KBM-7 (cell line): Measurements from ENCODE around the gene KIF26A.

Experiments used
- DNase-seq: peaks from one replicate; pipeline ENCODE4 v3.0.0-alpha.2; 2015
- in situ Hi-C: fragments of 300-500 bp; cut with MboI; formaldehyde crosslinking; loops from 2 replicates; pipeline ENCODE4 v1.14.3; 2020; ENCODE audit warnings: low sequenced_read_pairs, low pct_unique_long_range_greater_than_20kb, mixed read lengths

KIF26A gene

DNA sequence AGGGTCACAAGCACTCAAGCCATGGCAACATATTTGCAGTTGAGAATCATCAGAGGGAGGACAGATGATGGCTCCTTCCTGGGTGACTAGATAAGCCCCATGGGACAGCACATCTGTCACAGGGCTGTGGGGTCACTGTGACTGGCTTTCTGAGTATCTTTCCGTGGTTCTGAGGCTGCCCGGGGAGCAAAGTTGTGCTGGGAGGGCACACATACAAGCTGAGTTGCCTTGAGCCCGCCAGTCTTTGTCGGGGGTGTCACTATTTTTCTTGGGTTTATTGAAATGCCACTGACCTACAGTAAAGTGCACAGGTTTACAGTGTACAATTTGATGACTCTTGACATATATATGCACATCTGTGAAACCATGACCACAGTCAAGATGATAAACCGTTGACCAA lies 17.2 kb upstream of the KIF26A start:
- in situ Hi-C loops, result no loop called here
- DNase-seq, result no peak

- in situ Hi-C loops, result no loop called here
- no peak for DNase-seq
These were observed 14.5 kb upstream of the KIF26A start for GRCh38 chr14:104123879-104124278.

DNA sequence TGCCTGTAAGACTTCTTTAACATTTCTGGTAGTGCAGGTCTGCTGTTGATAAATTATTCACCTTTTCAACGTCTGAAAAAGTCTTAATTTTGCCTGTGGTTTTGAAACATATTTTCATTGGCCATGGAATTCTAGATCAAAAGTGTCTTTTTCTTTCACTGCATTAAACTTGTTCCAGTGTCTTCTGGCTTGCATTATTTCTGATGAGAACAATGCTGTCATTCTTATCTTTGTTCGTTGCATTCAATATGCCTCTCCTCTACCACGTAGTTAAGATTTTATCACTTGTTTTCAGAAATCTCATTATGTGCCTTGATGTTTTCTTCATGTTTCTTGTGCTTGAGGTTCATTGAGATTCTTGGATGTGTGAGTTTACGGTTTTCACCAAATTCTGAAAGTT lies 13.4 kb upstream of the KIF26A start:
- in situ Hi-C loops, result no loop called here
- DNase-seq, result no peak

DNA sequence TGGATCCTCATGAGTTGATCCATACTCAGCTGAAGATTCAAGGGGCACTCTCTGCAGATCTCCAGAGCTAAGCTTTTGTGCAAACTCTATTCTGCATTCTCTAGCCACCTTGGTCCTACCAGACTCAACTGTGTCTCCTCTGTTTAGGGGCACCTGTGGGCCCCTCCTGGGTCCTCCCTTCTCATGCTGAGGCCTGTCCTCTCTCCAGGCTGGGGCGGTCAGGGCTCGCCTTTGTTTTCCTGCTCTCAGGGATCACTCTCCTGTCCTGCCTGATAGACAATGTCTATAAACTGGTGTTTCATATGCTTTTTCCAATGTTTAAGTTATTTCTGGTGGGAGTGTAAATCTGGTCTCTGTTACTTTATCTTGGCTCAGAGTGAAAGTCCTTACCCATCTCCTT lies 11.6 kb upstream of the KIF26A start:
- in situ Hi-C loops, result no loop called here
- no peak for DNase-seq

- DNase-seq, result no peak
- in situ Hi-C loops, result no loop called here
These were observed 9.4 kb upstream of the KIF26A start for GRCh38 chr14:104128981-104129380.

- no peak for DNase-seq
- in situ Hi-C loops, result no loop called here
These were observed 8.8 kb upstream of the KIF26A start for GRCh38 chr14:104129556-104129955.

DNA sequence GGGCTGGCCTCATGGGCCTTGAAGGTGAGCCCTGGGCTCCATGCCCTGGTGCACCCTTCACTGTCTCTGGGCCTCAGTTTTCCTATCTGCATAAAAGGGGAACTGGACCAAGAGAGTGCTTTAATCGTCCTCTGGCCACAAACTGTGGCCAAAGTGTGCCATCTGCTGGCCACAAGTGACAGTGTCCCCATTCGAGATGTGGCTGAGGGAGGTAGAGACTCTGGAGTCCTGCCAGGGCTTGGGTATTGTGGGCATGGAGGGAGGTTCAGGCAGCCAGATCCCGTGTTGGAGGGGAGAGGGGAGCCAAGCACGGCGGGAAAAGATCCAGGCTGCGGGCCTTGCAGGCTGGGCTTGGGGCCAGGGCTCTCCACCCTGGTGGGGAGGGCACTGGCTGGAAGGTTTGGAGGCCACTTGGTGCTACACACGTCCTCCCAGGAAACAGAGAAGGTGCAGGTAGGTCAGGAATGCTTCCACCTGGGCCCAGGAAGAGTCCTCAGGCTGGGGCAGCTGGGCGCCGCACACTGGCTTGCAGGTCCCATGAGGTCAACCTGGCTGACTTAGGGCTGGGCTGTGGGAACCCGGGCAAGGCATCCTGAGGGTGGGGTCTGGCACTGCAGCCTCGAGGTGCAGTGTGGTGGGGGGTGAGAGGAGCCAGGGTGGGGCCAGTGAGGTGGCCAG lies 7.3 kb upstream of the KIF26A start:
- in situ Hi-C loops, result no loop called here
- peak; percentile 73 for DNase-seq

DNA sequence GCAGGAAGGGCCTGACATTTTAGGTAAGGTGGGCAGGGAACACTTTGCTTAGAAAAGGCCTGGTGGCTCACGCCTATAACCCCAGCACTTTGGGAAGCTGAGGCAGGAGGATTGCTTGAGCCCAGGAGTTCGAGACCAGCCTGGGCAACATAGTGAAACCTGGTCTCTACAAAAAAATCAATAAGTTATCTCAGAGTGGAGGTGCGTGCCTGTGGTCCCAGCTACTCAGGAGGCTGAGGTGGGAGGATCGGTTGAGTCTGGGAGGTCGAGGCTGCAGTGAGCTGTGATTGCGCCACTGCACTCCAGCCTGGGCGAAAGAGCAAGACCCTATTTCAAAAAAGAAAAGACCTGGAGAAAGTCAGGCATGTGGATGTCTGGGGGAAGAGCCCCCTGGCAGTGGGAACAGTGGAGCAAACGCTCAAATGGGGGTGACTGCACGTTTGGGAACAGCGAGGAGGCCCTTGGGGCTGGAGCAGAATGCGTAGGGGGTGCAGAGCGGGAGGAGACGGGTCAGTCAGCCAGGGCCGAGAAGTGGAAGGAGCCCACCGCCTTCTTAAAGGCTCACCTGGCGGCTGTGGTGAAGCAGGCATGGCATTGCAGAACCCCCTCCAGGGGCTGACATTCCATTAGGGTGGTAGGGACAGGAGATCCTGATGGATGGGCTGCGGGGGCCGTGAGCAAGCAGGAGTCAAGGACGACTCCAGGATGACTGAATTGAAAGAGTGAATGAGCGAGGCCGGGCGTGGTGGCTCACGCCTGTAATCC lies 6.2 kb upstream of the KIF26A start:
- no peak for DNase-seq
- in situ Hi-C loops, result no loop called here

DNA sequence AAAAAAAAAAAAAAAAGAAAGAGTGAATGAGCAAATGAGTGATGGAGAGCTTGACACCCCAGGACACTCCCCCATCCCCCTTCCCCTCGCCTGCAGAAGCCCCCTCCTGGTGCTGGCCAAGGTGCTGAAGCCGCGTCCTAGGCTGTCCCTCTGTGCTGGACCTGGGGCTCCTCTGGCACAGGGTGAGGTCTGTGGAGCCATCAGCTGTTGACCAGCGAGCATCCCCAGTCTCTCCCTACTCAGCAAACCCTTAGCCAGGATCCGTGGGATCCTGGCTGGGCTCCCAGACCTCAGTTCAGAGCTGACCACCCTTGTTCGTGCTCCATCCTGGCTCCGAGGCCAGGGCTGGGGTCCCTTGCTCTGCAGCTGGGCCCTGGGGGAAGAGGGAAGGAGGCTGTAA lies 5.4 kb upstream of the KIF26A start:
- no peak for DNase-seq
- in situ Hi-C loops, result no loop called here

DNA sequence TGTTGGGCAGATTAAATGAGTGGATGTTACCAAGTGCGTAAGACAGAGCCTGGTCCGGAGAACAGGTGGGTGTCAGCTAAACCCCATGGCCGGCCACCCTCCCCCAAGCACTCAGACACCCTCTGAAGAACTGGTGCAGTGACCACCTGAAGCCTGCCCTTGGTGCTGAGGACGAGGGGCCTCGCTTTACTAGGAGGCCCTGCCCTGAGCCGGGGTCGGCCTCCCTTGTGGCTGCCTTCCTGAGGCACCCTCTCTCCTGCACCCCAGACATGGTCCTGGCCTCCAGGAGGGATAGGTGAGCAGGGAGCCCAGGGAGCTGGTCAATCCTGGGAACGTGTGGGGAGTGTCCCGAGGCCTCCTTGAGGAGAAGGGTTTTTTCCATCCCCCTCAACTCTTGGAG lies 4.9 kb upstream of the KIF26A start:
- no peak for DNase-seq
- in situ Hi-C loops, result no loop called here

- no peak for DNase-seq
- in situ Hi-C loops, result no loop called here
These were observed 4.1 kb upstream of the KIF26A start for GRCh38 chr14:104134061-104134965.

GRCh38 chr14:104135121-104135903 lies 3.1 kb upstream of the KIF26A start:
- peak; percentile 59 for DNase-seq

GRCh38 chr14:104135904-104136471 lies 2.4 kb upstream of the KIF26A start:
- peak; percentile 15 for DNase-seq
- in situ Hi-C loops, result no loop called here

More at GRCh38 chr14:104135121-104135903, 3.1 kb upstream of the KIF26A start:
- in situ Hi-C loops, result no loop called here

- in situ Hi-C loops, result no loop called here
- peak; percentile 16 for DNase-seq
These were observed 1.7 kb upstream of the KIF26A start for GRCh38 chr14:104136472-104137296.

DNA sequence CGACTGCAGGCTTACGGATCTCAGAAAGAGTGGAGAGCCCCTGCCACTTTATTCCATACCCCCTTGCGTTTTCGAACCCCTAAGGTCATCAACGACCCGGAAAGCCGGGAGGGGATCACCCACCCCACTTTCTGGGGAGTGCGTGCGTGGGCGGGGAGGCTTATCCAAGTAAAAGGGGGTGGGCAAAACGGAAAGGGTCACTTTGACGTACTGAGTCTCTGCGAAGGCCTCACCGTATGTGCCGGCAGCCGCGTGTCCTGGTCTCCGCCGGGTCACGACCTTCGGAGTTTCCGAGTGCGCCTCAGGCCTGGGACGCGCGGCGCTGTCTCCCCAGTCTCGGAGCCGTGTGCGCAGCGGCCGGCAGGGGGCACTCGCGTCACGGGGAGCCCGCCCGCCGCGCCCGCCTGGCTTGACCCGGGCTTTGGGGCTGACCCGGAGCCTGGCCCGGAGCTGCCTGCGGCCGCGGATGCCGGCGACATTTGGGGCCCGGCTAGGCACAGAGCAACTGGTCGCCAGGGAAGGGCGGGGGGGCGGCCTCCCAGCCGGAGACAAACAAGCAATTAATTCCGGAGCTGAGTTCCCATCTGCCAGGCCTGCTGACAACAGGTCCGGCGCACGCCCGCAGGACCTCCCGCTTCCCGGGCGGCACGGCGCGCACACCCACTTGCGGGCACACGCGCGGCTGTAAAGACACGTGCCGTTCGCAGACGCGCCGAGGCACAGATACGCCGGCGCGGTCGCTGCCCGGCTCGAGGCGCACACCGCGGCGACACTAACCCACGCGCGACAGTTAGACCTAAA lies 890 bp upstream of the KIF26A start:
- DNase-seq, result peak; percentile 81
- in situ Hi-C loops, result no loop called here

DNA sequence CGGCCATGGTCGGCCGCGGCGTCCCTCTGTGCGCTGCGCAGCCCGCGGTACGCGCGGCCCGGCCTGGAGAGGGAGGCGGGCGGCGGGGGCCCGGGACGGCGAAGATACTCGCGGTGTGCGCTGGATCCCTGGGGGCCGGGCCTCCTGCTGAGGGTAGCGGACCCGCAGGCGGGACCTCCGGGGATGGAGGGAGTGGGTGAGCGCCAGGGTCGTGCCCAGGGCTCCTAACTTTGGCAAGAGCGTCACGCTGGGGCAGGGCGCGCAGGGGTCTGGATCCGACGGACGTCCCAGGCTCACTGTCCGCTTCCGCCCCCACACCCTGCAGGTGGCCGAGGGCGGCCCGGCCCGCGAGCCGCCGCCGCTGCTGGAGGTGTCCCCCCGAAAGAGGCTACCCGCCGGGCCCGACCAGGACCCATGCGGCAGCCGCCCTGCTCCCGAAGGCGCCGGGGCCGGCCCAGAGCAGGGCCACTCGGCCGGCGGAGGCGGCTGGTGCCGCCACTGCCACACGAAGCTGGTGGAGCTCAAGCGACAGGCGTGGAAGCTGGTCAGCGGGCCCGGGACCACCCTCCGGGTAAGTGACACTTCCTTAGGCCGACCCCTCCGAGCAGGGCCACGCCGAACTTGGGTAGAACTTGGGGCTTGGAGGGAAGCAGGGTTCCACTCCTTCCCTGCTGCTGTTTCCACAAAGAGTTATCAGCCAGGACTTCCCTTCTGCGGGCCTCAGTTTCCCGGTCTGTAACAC lies 502 bp downstream of the KIF26A start:
- peak; percentile 44 for DNase-seq
- in situ Hi-C loops, result no loop called here
